SK-N-MC (cell line): ENCODE results near the gene CD99.

Experiments used
- DNase-seq: peaks from one replicate; pipeline ENCODE4 v3.0.0-alpha.2; 2011; ENCODE audit warnings: low read depth, low spot score
- H3K27ac ChIP-seq: fragments of 200-600 bp; sonication (generic); 2 replicates; pipeline ENCODE4 v1.5.1; 2016; ENCODE audit warnings: mixed run types
- H3K36me3 ChIP-seq: fragments of 200-600 bp; sonication (generic); 2 replicates; pipeline ENCODE4 v1.6.1; 2017; ENCODE audit warnings: antibody characterized with exemption, low read length, mixed read lengths; ENCODE audit not compliant: insufficient read depth
- H3K4me3 ChIP-seq: fragments of 200-600 bp; sonication (generic); 2 replicates; pipeline ENCODE4 v1.5.1; 2016
- H3K9ac ChIP-seq: fragments of 200-600 bp; sonication (generic); 2 replicates; pipeline ENCODE4 v1.8.0; 2017; ENCODE audit warnings: mixed run types, mixed read lengths; ENCODE audit not compliant: insufficient read length
- H3K9me3 ChIP-seq: fragments of 200-600 bp; sonication (generic); 2 replicates; pipeline ENCODE4 v1.6.1; 2017; ENCODE audit warnings: low read depth, mild to moderate bottlenecking, antibody characterized with exemption, low read length, moderate library complexity, mixed read lengths
- EZH2 ChIP-seq: fragments of 200-600 bp; sonication (generic); IDR thresholded peaks from one replicate; pipeline ENCODE4 v1.6.1; 2017; ENCODE audit warnings: antibody characterized with exemption
- FOXP2 ChIP-seq: optimal IDR thresholded peaks from 2 replicates; pipeline ENCODE3; 2011; ENCODE audit warnings: mild to moderate bottlenecking, moderate library complexity; ENCODE audit not compliant: insufficient read depth; ENCODE audit errors: extremely low read length, control extremely low read depth
- POLR2AphosphoS5 ChIP-seq: IDR thresholded peaks from 2 replicates; pipeline ENCODE4 v1.6.1; 2012; ENCODE audit warnings: mild to moderate bottlenecking, low read depth, low read length, borderline replicate concordance

The CD99 gene, protein sequence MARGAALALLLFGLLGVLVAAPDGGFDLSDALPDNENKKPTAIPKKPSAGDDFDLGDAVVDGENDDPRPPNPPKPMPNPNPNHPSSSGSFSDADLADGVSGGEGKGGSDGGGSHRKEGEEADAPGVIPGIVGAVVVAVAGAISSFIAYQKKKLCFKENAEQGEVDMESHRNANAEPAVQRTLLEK

DNA sequence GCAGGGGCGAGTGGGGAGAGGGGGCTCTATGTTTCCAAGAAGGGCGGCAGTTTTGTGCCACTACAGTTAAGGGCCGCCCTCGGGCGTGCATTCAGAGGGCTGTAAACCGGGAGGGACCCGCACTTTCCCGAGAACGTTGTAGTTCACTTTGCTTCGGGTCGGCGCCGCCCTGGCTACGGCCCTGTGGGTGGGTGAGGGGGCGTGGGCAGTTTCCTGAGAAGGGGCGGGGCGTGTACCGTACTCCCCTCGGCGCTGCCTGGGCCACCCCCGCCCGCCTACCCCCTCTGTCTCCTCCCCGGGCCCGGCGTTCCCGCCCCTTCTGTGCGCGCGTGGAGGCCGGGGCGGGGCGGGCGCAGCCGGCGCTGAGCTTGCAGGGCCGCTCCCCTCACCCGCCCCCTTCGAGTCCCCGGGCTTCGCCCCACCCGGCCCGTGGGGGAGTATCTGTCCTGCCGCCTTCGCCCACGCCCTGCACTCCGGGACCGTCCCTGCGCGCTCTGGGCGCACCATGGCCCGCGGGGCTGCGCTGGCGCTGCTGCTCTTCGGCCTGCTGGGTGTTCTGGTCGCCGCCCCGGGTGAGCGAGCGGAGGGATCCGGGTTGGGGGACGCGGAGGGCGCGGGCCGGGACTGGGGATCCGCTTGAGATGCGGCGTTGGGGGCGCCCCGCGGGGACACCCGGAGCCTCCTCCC lies at the start of gene CD99:
TSS of gene CD99 (plus strand) at position 440 of the 687 bp plus-strand sequence. CDS start at position 506, 66 bp downstream.
- H3K36me3 ChIP-seq: no peaks in the 10 kb centered on the region; the same call in none of the 2 replicates
- TF ChIP-seq EZH2 (no peak), POLR2AphosphoS5 (peak; percentile 59)
- H3K9me3 ChIP-seq: no peaks in the 10 kb centered on the region
- peak within 1 kb of the TSS; percentile 90 for H3K9ac ChIP-seq
- no peak for DNase-seq
- H3K4me3 ChIP-seq: peak within 1 kb of the TSS; percentile 85
- H3K27ac ChIP-seq: peak within 1 kb of the TSS; percentile 81

DNA sequence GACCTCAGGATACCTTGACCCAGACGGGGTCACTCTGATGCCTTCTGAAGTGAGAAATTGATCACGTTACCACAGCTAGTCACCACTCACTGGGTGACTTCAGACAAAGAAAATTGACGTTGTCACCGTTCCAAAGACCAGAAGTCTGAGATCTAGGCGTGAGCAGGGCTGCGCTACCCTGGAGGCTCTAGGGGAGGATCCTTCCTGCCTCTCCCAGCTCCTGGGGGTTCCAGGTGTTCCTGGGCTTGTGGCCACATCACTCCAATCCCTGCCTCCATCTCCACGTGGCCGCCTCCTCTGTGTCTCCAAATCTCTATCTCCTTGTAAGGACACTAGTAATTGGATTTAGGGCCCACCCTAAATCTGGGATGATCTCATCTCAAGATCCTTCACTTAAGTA lies 48.9 kb upstream of the CD99 start:
- TF ChIP-seq POLR2AphosphoS5: no peak
- no peak for TF ChIP-seq EZH2
- TF ChIP-seq FOXP2: no peak

DNA sequence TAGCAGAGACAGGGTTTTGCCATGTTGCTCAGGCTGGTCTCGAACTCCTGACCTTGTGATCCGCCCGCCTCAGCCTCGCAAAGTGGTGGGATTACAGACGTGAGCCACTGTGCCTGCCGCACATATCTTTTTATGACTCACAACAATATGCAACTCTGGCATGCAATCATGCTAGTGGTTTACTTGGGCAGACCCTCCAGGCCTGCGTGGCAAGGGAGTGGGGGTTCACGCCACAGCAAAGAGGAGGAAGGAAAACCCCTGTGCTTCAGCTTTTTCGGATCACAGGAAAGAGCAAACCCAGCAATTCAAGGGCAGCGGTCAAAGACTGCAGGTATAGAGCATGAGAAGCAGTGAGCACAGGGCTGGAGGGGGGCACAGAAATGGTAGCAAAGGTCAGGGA lies 48.3 kb upstream of the CD99 start:
- DNase-seq: no peak

More for the DNA sequence above, 48.9 kb upstream of the CD99 start:
- no peak overlapping the region for H3K4me3 ChIP-seq
- H3K9me3 ChIP-seq: no peaks in the 10 kb centered on the region
- no peak overlapping the region for H3K9ac ChIP-seq
- H3K27ac ChIP-seq: no peak overlapping the region
- peaks cover 37% of the 10 kb centered on the region for H3K36me3 ChIP-seq
- no peak for DNase-seq

DNA sequence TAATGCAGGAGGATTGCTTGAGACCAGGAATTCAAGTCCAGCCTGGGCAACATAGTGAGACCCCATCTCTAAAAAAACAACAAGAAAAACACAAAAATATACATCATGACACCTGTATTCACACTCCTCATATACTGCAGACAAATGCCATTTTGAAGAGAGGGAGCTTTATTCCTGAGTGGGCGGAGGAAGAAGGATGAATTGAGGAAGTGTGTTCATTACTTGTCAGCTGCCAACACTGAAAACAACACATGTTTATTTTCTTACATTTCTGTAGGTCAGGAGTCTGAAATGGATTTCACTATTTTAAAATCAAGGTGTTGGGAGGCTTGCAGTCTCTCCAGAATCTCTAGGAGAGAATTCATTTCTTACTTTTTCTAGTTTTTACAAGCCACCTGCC lies 47.2 kb upstream of the CD99 start:
- H3K9me3 ChIP-seq: no peaks in the 10 kb centered on the region
- no peak for DNase-seq
- no peak for TF ChIP-seq EZH2
- no peak overlapping the region for H3K9ac ChIP-seq
- H3K27ac ChIP-seq: no peak overlapping the region
- no peak overlapping the region for H3K4me3 ChIP-seq
- peaks cover 30% of the 10 kb centered on the region for H3K36me3 ChIP-seq

More for the DNA sequence above, 48.3 kb upstream of the CD99 start:
- Histone ChIP-seq H3K9ac (no peak overlapping the region), H3K36me3 (peaks cover 37% of the 10 kb centered on the region), H3K27ac (no peak overlapping the region), H3K9me3 (no peaks in the 10 kb centered on the region), H3K4me3 (no peak overlapping the region)
- TF ChIP-seq POLR2AphosphoS5: no peak

DNA sequence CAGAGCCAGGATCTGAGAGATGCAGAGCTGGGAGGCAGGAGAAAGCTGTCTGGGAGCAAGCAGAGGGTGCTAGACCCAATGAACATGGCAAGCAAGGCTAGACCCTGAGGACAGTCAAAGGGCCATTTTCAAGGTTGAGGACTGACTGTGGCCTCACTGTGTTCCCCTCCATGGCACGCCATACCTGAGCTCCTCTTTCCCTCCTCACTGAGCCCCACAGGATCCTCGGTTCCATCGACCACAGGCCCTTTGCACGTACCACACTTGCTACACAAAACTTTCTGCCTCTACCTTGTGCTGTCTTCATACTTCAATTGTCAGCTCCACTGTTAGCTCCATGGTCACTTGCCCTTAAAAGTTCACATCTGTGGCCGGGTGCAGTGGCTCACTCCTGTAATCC lies 45.5 kb upstream of the CD99 start:
- peaks cover 17% of the 10 kb centered on the region for H3K36me3 ChIP-seq
- H3K4me3 ChIP-seq: no peak overlapping the region
- no peak for TF ChIP-seq FOXP2
- no peak for TF ChIP-seq POLR2AphosphoS5
- no peak for TF ChIP-seq EZH2
- H3K9me3 ChIP-seq: no peaks in the 10 kb centered on the region
- DNase-seq: no peak
- H3K9ac ChIP-seq: no peak overlapping the region
- no peak overlapping the region for H3K27ac ChIP-seq

DNA sequence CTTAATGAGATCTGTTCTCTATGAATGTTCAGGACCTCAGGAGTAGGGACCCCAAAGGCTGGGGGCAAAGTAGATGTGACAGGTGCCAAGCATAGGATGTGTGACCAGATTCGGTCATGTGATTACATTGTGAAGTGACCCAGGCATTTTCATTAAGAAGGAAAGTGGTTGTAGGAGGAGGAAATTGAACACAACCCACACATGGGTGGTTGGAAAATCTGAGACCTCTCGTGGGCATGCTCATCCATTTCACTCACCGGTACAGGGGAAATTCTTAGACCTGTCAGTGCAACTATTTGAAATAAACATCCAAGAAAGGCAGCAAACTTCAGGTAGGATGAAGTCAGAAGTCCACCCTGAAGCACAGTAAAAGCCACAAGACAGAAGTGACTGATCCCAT lies 43.5 kb upstream of the CD99 start:
- Histone ChIP-seq H3K9me3 (no peaks in the 10 kb centered on the region), H3K36me3 (peaks cover 11% of the 10 kb centered on the region; the same call in 1 of the 2 replicates), H3K9ac (no peak overlapping the region), H3K27ac (no peak overlapping the region), H3K4me3 (no peak overlapping the region)
- TF ChIP-seq POLR2AphosphoS5 (no peak), FOXP2 (no peak), EZH2 (no peak)
- no peak for DNase-seq

DNA sequence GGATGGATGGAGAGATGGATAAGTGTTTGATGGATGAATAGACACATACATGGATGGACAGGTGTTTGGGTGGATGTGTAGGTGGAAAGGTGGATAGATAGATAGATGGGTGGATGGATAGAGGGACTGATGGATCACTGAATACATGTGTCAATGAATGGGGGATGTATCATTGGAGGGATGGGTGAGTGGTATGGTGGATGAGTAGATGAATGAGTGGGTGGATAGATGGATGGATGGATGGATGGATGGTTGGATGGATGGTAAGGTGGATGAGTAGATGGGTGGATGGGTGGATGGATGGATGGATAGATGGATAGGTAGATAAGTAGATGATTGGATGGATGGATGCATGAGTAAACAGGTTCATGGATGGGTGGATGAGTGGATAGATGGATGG lies 41.1 kb upstream of the CD99 start:
- TF ChIP-seq POLR2AphosphoS5: no peak
- no peak for TF ChIP-seq FOXP2
- TF ChIP-seq EZH2: no peak
- Histone ChIP-seq H3K27ac (no peak overlapping the region), H3K9ac (no peak overlapping the region), H3K4me3 (no peak overlapping the region), H3K9me3 (no peaks in the 10 kb centered on the region), H3K36me3 (peaks cover 11% of the 10 kb centered on the region; the same call in 1 of the 2 replicates)
- DNase-seq: no peak

DNA sequence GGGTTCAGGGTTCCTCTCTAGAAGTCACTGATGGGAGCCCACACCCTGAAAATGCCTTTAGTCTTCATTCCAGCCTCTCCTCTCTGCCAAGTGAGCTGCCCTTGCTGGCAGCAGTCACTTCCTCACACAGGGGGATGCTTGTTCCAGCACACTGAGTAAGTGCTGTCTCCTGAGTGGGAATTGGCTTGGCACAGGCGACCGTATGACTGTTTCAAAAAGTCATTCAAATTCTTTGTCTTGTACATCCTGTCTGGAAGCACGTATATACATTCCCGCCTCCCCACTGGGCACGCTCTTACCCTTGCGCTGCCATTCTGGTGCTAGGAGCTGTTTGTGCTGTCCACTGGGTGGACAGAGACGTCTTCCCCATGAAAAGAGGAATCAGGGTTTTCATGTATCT lies 40.2 kb upstream of the CD99 start:
- Histone ChIP-seq H3K4me3 (no peak overlapping the region), H3K27ac (no peak overlapping the region), H3K9me3 (no peaks in the 10 kb centered on the region), H3K36me3 (peaks cover 11% of the 10 kb centered on the region; the same call in 1 of the 2 replicates), H3K9ac (no peak overlapping the region)
- no peak for DNase-seq
- TF ChIP-seq POLR2AphosphoS5 (no peak), FOXP2 (no peak), EZH2 (no peak)

DNA sequence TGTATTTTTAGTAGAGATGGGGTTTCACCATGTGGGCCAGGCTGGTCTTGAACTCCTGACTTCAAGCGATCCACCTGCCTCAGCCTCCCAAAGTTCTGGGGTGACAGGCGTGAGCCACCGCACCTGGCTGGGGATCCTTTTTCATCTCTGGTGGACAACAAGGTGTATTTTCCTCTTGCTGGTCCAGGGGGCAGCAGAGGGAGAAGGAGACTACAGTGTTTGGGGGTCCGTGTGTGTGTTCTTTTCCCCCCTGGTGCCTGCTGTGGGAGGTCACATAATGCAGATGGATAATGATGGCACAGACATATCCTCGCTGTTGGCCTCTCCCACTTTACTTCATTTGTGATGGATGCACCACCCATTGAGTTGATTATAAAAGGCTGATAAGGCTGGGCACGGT lies 39.0 kb upstream of the CD99 start:
- Histone ChIP-seq H3K36me3 (peaks cover 11% of the 10 kb centered on the region; the same call in 1 of the 2 replicates), H3K9ac (no peak overlapping the region), H3K27ac (no peak overlapping the region), H3K9me3 (no peaks in the 10 kb centered on the region), H3K4me3 (no peak overlapping the region)
- no peak for TF ChIP-seq EZH2
- TF ChIP-seq POLR2AphosphoS5: no peak
- TF ChIP-seq FOXP2: no peak
- DNase-seq: no peak
